ENCODE measurements around the gene TBC1D17.

Gene TBC1D17

DNA sequence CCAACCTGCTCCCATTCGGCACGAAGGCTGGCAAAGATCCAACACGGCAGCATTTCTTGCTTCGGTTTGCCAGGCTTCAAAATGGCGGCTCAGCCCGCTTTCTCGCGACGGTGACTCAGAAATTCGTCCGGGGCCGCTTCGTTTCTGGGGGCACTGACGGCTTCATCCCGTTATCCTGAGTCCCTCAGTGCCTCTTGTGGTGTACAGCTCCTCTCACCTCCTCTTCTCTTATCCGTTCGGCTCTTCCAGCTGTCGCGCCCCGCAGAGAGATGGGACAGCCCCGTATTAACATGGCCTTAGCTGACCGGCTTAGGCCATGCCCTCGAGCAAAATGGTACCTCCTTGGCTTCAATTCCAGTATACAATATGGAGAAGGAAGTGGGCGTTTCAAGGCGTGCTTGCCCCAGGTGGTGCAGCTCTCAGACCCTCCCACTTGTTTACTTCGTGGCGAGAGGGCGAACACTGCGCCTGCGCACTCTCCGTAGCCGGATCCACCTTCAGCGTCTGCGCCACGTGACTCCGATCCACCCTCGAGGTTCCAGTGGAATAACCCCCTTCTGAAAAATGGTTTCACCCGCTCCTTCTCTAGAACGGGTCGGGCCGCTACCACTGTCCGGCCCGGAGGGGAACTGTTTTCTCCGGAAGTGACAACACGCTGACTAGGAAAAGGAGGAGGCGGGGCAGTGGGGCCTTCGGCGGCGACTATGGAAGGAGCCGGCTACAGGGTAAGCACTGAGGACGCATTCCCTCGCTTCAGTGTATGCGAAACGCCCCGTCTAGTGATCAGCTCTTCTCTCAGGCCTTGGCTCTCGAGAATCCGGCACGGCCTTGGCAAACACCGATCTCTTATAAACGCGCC is at the start of gene TBC1D17, which contains the start of gene AKT1S1:
Gene TBC1D17, plus strand, starts transcription at position 683 of the 859 bp plus-strand sequence. Its CDS starts 22 bp downstream, at position 705.
Gene AKT1S1, minus strand, starts transcription at position 336 of the 859 bp plus-strand sequence. CDS start 4,060 bp downstream, outside the sequence.
- peak; percentile 99 for DNase-seq

DNA sequence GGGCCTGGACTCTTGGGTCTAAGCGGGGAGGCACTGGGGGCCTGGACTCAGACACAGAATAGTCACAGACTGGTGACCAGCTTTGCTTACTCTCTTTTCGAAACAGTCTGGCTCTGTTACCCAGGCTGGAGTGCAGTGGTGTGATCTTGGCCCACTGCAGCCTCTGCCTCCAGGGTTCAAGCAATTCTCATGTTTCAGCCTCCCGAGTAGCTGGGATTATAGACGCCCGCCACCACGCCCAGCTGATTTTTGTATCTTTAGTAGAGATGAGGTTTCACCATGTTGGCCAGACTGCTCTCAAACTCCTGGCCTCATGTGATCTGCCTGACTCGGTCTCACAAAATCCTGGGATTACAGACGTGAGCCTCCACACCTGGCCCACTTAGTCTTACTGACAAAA is 48.3 kb upstream of the TBC1D17 start:
- DNase-seq: no peak

- no peak for DNase-seq
These were observed 47.8 kb upstream of the TBC1D17 start for GRCh38 chr19:49829721-49830120.

DNA sequence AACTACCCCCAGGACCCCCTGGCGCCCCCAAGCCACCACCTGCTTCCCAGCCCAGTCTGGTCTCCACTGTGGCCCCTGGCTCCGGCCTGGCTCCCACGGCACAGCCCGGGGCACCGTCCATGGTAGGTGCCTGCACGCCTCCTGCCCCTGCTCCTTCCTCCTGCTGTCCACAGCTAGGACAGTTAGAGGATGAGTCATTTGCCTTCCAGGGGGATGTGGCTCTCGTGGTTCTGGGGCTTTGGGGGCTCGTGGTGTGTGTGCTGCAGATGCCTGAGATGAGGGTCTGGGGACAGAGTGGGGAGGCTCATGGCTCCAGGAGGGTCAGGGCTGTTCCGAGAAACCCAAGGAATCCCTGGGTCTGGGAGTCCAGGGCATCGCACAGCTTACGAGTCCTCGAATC is 46.7 kb upstream of the TBC1D17 start:
- DNase-seq: no peak

- DNase-seq: no peak
These were observed 45.9 kb upstream of the TBC1D17 start for GRCh38 chr19:49831592-49831991.

- DNase-seq: no peak
These were observed 44.9 kb upstream of the TBC1D17 start for GRCh38 chr19:49832556-49832955.

DNA sequence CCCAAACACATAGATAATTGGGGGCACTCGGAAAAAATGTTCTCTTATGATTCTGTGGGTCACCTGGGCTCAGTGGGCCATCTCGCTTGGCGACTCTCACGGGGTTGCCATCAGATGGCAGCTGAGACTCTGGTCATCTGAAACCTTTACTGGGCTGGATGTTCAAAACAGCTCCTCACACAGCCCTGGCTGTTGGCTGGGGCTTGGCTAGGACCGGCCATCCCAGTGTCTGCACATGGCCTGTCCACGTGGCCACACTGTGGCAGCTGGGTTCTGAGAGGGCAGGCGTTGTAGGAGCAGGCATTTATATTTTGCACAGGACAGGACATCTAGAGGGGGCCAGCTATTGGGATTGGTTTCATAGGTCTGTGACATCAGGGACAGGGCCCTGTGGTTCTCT is 43.9 kb upstream of the TBC1D17 start:
- no peak for DNase-seq

- no peak for DNase-seq
These were observed 41.9 kb upstream of the TBC1D17 start for GRCh38 chr19:49835562-49835961.

DNA sequence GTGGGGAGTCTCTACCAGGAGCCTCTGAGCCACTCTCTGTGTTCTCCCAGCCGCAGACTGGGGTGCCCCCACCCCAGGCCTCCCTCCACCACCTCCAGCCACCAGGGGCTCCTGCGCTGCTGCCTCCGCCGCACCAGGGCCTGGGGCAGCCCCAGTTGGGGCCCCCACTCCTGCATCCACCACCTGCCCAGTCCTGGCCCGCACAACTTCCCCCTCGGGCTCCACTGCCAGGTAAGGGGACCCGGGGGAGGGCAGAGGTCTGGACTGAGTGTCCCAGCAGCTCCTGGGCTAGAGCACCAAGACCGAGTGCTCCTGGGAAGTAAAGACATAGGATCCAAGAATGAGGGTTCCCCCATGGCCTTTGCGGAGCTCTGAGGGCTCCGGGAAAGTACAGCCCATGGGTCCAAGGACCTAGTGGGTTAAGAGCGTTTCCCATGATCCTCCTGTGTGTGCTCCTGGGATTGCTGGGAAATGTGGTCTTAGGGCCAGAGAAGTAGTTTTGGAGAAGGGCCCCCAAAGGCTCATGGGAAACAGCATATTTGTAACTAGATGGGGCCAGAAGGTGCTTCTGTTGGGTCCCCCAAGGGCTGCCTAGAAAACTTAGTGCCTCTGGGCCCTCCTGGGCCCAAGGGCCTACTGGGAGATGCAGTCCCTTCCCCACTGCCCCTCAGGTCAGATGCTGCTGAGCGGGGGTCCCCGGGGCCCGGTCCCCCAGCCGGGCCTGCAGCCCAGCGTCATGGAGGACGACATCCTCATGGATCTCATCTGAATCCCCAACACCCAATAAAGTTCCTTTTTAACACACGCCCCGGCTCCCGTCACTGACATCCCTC is 41.1 kb upstream of the TBC1D17 start:
- DNase-seq: no peak

DNA sequence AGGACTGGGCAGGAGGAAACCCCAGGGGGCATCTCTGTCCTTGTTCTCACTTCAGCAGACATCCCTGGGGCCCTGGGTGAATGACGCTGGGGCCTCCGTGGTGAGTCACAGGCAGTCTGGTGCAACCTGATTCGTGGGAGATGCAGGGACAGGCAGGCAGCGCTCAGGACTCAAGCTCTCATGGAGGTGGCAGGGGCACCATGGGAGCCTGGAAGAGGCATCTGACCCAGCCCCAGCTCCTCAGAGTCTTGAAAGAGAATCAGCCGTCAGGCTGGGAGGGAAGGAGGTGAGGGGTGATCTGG is 40.5 kb upstream of the TBC1D17 start:
- no peak for DNase-seq

DNA sequence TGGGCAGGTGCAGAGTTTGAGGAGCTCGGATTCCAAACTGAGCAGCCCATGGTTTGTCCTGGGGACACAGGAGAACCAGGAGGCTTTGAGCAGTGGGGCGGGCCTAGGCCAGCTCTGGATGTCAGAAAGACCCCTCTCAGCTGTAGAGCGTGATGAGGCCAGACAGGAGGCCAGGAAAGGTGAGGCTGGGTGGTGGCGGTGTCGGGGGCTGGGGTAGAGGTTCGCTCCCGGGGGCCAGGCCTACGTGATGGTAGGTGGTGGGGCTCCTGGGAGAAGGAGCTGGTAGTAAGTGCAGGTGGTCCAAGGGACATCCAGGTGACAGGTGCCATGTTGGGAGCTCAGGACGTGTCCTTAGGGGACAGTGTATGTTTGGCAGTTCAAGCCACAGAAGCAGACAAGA is 40.1 kb upstream of the TBC1D17 start:
- DNase-seq: no peak

DNA sequence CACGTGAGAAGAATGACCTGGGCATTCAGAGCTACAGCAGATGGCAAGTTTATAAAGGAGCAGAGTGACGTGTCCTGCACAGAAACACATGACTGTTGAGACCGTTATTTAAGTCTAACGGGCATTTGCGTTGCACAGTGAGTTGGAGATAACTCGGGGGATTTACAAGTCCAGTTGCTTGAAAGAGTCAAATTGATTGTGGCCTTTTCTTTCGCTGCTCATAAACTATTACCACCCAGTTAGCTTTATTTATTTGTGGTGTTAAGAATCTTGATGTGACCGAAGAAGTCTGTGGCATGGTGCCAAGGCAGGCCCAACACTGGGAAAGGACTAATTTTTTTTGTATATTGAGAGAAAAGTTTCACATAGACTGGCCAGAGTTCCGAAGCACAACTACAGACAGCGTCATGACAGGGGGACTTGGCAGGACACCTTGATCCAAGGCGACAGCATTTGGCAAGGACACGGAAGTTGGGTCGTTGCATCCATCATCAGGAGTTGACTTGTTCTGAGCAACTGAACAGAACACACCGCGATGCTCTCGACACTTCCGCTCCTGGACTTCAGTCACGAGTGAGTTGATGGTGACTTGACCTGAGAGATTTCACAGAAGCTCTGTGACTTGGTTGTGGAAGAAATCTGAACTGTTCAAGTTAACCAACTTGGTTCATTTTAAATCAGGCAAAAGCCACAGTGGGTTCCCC is 38.5 kb upstream of the TBC1D17 start:
- no peak for DNase-seq

DNA sequence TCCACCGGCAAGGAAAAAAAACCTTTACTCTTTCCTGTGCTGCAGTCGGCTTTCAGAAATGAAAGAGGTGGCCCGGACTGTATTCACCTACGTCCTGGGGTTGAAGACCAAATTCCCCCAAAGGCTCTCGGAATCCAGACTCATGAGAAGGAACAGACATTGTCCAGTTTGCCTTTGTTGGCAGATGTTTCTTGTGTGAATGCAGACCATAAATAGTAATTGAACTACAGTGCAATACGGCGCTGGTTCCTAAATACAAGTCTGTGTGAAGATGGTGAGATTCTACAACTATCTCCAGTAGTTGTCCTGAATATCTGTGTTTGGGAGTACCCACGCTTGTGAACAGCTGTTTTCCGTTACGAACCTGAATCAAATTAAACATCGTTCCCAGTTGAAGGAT is 37.8 kb upstream of the TBC1D17 start:
- no peak for DNase-seq

GRCh38 chr19:49840321-49840720 is 37.2 kb upstream of the TBC1D17 start:
- DNase-seq: no peak

- DNase-seq: no peak
These were observed 36.7 kb upstream of the TBC1D17 start for GRCh38 chr19:49840736-49841249.

GRCh38 chr19:49843265-49843664 is 34.2 kb upstream of the TBC1D17 start:
- DNase-seq: no peak

DNA sequence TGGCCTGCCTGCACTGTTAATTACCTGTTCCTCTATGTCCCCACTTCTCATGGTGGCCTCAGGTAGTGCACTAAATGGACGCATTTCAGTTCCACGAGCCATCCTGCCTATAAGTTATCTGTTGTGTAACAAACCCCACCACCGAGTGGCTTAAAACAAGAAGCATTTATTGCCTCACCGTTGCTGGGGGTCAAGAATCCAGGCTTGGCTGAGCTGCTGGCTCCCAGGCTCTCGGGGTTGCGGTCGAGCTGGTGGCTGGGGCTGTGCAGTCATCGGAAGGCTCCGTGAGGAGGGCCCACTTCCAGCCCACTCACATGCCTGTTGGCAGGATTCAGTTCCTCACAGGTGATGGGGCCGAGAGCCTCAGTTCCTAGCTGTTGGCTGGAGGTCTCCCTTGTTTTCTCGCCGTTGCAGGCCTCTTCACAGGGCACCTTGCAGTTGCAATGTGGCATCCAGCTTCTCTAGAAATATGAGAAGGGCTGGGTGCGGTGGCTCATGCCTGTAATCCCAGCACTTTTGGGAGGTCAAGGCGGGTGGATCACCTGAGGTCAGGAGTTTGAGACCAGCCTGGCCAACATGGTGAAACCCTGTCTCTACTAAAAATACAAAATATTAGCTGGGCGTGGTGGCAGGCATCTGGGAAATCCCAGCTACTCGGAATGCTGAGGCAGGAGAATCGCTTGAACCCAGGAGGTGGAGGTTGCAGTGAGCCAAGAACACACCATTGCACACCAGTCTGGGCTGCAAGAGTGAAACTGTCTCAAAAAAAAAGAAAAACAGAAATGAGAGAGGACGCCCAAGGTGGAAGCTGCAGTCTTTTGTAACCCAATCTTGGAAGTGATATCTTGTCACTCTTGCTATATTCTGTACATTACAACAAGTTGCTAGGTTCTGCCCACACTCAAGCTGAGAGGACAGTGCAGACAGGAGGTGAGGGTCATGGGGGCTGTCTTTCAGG is 33.1 kb upstream of the TBC1D17 start:
- no peak for DNase-seq

DNA sequence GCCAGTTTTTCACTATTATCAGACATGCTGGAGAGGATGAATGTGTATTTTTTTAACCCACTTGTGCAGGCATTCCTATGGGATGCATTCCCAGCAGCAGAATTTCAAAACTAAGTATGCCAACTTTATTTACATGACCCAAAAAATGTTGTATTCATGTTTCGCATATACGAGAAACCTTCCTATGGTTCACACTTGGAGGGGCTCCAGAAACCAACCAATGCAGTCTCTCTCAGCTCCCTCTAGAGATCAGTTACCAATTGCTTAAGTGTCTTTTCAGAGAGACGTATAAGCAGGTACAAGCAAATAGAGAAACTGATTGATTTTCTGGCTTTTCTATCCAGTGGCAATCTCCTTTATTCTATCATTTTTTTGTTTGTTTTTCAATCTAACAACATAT is 32.1 kb upstream of the TBC1D17 start:
- DNase-seq: no peak

- DNase-seq: no peak
These were observed 31.1 kb upstream of the TBC1D17 start for GRCh38 chr19:49846408-49846807.

DNA sequence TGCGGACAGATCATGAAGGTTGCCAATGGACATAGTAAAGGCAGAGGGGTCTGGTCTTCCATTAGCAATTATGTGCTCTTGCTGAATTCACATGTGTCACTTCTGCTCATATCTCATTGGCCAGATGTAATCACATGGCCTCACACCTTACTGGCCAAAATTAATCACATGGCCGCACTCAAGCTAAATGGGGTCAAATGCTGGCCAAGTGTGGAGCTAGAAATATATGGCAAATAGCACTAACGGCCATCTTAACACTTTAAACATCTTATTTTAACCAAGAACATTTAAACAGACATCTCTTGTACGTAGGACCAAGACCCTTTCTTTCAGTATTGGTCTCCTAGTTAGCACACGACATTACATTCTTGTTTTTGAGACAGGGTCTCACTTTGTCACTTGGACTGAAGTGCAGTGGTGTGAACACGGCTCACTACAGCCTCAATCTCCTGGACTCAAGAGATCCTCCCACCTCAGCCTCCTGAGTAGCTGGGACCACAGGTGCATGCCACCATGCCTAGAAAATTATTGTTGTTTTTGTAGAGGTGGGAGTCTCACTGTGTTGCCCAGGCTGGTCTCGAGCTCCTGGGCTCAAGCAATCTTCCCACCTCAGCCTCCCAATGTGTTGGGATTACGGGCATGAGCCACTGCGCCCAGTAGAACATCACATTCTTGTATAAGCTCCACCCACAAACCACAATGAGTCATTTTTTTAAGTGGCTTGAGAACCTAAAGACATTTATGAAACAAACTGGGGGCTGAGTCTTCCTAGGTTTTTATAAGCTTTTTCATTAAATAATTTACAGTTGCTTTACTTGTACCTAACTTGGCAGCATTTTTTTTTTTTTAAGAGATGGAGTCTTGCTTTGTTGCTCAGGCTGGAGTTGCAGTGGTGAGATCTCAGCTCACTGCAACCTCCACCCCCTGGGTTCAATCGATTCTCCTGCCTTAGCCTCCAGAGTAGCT is 29.5 kb upstream of the TBC1D17 start:
- no peak for DNase-seq

DNA sequence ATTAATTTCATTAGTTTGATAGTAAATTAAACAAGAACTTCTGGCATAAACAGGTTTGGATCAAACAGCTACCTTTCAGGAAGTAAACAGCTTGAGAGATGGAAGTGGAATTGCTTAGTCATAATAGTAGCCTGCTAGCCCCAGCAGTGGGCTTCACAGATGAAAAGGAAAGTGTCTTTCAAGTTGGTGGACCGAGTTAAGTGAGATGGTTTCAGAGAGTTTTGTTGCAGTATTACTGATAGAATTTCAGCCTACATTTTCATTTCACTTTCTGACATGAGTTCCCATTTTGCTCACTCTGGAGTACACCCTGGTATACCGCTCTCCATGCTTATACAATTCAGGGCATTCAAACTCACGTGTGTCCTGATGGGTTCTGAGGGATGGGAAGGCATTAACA is 28.6 kb upstream of the TBC1D17 start:
- DNase-seq: no peak

All from NCI-H2029 treated with DMSO at 0.1 percent for 48 hours (cell line).